Activated naive CD4-positive, alpha-beta T cell treated with anti-CD3 and anti-CD28 coated beads, Interleukin-2, amount 50 U/mL, for 16 hours (primary cell): ENCODE measurements around the gene C5orf15.
"Not testable (repeated sequence)": the region's sequence is repeated elsewhere in the genome, so short reads cannot be mapped to it uniquely, and the experiment has no call there.

Experiments
- DNase-seq: peaks from one replicate; pipeline ENCODE4 v3.0.0-alpha.2; 2020

Gene C5orf15

DNA sequence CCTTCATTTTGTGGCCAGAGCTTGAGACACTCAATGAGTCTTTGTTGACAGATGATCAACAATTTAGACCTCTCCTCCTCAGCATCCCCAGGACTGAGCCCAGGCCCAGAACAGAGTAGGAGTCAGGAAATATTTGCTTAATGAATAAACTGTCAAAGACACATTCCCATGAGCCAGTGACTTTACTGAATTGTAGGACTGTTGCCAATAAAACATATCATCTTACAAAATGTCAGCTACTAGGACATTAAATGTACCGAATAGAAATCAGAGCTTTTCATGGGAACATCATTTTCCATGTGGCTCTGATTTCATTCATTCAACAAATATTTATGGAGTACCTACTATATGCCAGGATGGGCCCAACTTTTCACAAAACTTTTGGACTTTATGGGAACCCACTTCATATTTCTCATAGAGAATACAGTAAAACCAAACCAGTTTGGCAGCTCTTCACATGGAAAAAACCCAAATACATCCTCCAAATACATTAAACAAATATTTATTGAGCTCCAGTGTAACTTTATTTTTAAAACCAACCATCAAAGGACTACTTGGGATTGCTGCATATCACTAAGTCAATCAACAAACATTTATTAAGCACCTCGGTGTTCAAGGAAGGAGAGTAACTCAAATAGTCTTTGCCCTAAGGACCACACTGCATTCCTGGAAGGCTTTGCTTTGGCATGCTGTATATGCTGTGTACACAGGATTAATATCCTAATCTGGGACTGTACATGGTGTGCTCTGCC, 24.9 kb upstream of the C5orf15 start:
- no peak for DNase-seq

- no peak for DNase-seq
Observed at GRCh38 chr5:133992429-133993155, 24.2 kb upstream of the C5orf15 start.

- no peak for DNase-seq
Observed at GRCh38 chr5:133991171-133991910, 22.9 kb upstream of the C5orf15 start.

GRCh38 chr5:133990396-133990795, 22.0 kb upstream of the C5orf15 start:
- DNase-seq = no peak

DNA sequence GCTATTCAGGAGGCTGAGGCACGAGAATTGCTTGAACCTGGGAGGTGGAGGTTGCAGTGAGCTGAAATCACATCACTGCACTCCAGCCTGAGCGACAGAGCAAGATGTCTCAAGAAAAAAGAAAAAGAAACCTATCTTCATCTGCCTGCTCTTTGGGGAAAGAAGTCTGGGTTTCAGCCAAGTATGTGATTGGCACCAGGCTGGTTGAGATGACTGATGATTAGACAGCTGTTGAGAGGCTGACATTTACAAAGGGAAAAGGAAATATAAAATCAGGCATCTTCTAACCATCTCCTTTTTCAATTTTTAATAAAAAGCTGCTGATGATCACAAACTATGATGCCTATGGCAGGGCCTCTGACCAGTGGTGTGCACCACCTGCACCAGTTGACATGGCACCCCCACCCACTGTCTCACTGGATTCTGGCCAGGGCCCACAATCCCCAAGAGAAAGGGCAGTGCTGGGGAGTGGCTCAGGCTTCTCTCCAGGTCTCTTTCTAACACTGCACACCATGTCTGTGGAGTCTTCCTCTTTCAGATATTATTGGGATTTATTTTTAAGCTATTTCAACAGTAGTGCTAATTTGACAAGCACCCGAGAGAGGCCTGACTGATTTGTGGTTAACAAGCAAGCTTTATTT, 17.2 kb upstream of the C5orf15 start:
- DNase-seq = no peak

DNA sequence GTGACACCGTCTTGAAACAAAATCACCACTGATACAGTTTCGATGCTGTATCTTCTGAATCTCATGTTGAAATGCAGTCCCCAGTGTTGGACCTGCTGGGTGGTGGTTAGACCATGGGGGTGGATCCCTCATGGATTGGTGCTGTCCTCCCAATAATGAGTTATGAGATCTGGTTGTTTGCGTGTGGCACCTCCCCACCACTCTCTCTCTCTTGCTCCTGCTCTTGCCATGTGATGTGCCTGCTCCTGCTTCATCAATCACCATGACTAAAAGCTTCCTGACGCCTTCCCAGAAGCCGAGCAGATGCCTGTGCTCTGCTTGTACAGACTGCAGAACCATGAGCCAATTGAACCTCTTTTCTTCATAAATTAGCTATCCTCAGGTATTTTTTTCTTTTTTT, 15.2 kb upstream of the C5orf15 start:
- no peak for DNase-seq

DNA sequence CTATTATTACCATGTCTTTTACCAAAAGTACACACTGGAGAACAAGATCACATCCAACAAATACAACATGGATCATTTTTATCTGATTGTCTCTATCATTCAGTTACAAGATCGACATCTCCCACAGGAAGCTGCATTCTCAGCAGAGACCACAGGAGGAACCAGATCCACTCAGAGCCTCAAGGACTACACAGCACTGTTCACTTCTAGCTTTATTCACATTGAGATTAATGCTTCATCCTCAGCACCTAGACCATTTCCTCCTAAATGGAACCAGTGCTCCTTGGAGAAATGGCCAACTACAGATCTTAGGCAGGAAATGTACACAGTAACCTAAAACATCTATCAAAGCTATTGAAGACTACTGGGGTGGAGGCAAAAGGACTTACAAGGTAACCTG, 13.3 kb upstream of the C5orf15 start:
- no peak for DNase-seq

- no peak for DNase-seq
Observed at GRCh38 chr5:133980652-133981051, 12.2 kb upstream of the C5orf15 start.

- DNase-seq = no peak
Observed at GRCh38 chr5:133978943-133979342, 10.5 kb upstream of the C5orf15 start.

GRCh38 chr5:133977858-133978257, 9.4 kb upstream of the C5orf15 start:
- no peak for DNase-seq

DNA sequence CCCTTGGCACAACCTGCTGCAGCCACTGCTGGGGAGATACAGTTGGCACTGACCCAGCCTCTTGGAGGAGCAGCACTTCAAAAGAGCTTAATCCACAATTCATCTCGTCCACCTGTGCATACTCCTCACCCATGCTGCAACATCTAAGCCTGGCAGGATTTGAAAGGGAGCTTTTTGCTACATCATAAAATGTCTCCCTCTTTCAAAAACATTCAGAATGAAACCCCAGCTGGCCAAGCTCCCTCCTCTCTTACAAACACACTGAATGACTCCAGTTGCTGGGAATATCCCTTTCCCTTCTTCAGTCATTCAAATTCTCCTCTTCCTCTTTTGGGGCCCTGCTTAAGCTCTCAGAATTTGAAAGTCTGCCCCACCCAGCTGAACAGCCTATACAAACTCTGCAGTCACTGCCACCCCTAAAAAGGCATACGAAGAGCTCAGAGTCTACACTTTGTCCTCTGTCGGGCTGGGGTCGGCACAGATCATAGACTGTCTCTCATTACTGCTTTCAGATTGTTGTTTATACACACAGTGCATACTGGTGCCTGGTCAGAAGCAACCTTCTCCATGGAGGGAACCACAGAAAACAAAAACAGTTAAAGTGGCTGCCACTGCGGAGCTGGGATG, 8.8 kb upstream of the C5orf15 start:
- DNase-seq = no peak

- not testable (repeated sequence) for DNase-seq
Observed at GRCh38 chr5:133975546-133975945, 7.1 kb upstream of the C5orf15 start.

DNA sequence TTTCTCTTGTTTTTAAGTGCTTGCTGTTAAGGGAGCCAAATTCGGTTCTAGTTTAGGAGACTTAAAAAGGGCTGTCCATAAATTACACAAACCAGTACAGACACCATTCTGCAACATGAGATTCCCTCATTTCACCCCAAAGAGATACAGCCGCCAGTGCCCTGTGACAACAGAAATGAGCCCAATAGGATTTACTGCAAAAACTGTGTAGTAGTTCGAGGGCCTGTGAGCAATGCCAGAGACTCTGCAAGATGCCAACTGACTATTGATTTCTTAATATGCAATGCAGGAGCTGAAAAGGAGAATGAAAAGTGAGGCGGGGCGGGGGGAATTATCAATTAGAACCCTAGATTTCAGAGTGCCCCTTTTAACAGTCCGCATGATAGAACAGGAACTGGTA, 5.7 kb upstream of the C5orf15 start:
- no peak for DNase-seq

DNA sequence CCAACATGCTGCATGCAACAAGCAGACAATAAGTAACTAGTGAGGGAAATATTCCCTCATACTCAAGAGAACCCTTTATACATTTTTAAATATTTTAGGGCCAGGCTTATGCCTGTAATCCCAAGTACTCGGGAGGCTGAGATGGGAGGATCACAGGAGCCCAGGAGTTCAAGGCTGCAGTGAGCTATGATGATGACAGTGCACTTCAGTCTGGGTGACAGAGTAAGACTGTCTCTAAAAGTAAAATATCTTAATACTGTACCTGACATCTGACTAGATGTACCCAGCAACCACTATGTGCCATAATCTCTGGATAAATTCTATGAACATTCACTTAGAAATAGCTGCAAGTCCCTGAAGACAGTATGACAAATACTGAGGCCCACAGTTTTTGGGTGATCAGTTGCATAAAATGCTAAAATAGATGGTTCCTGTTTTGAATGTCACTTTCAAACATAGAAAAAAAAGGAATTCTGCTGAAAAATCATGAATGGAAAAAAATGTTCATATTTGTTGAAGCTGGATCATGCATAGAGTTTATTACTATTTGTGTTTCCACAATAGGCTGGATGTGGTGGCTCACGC, 2.0 kb upstream of the C5orf15 start:
- DNase-seq = no peak

- DNase-seq = no peak
Observed at GRCh38 chr5:133969654-133970324, 1.4 kb upstream of the C5orf15 start.

GRCh38 chr5:133967698-133968203, 674 bp downstream of the C5orf15 start:
- DNase-seq = no peak

DNA sequence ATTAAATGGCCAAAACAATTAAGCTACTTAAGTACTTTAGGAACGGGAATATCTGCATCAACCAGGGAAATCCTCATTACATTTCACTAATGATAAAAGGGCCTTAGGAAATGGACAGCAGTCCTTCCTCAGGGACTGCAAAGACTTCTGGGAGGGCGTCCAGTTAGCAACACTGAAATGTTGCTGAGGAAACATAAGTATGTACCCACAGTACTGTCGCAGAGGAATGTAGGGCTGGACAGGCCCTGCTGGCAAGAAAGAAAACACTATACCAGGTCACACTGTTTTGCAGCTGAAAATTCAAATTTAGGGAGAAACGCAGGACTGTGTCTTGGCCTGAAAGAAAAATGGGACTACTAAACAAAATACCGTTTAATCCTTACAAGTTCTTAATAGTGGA, 1.3 kb downstream of the C5orf15 start:
- no peak for DNase-seq

GRCh38 chr5:133966090-133966489, 2.3 kb downstream of the C5orf15 start:
- DNase-seq = no peak

GRCh38 chr5:133963493-133964128, 4.8 kb downstream of the C5orf15 start:
- DNase-seq = no peak

DNA sequence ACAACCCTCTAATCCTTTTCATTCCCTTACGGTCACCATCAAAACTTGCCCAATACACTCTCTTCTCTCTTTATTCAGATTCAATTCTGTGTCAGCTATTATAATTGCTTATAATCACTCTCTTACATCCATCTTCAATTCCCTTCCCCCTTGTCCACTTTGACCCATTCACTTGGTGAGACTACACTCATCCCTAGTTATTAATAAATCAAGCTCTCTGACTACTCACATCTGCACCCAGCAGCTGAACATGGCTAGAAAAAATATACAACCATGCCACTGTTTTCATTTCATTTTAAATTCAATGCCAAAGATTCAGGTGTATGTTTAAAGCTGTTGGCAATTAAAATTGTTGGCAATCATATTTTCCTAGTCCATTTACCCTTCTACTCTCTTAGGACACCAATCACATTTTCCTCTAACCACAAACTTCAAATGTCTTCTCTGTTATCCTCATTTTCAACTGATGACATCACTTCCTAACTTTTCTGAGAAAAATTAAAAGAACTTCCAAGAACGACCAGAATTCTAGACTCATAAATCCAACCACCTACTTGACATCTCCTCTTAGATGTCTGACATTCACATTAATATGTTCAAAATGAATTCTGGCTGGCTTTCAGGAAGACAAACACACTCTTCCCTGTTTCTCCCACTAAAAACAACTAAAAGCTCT, 5.5 kb downstream of the C5orf15 start:
- DNase-seq = no peak

DNA sequence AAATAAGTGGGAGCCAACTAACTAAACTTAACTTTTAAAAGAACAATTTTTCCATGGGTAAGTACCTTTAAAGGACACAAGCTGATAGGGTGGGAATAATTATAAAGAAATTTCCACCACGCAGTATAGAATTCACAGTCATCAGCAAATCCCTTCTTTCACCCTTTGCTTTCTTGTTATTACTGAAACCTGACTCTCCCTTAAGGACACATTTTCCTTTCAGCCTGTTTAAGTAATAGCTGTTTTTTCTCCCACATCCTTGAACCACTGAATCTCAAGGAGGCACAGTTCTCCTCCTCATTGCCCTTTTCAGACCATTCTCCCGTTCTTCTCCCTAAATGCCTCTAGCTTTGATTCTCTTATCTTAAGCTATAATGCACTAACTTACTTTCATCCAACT, 6.3 kb downstream of the C5orf15 start:
- DNase-seq = no peak
